Ovary (tissue), 3 donors: ENCODE measurements around the gene CASP9.

Source experiments
- POLR2A ChIP-seq: fragments of 450-650 bp; IDR thresholded peaks from one replicate; pipeline ENCODE4 v1.6.1; 2017; ENCODE audit warnings: antibody characterized with exemption, mild to moderate bottlenecking, moderate library complexity
- TF ChIP-seq, protein P1 (sequence below), 3 donors: fragments of 450-650 bp in 2 of 3; fragments of 200-600 bp in 1 of 3; IDR thresholded peaks; one replicate each; pipeline versions ENCODE4 v1.5.1 to v1.8.0; 2016 to 2022; ENCODE audit warnings: antibody characterized with exemption in 3 of 3, mild to moderate bottlenecking in 1 of 3
- donor health status: DM: no; HTN: no; CAD: no.

DNA sequence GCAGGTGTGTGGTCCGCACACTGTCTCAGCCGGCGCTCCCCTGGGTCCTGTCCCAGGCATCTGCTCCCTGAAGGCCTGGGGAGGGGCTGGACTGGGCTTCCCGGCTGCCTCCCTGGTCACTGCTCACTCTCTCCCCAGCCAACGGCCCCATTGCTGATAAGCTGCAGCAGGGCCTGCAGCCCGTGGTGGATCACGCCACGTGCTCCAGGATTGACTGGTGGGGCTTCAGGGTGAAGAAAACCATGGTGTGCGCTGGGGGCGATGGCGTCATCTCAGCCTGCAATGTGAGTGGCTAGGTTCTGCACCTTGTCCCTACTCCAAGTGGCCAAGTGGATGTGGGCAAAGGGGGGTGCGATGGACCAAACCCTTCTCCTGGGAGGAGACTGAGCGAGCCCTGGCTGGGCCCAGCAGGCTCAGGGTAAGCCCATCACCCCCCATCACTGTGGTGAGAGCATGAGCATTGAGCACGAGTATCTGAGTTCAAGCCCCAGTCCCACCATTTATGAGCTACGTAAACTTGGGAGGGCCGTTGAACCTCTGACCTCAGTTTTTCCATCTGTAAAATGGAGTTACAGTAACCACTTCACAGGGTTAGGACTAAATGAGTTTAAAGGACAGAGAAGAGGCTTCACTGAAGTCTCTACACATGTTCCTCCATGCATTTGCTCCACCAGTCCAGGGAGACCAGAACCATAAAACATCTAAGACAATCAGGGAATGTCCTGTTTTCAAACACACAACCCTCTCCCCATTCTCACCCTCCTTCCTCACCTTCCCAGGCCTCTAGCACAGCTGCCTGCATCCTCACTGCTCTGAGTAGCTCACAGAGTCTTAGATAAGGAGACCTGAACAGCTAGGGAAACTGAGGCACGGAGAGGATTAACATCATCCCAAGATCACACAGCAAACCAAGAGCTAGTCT lies 79.3 kb downstream of the CASP9 start:
- TF ChIP-seq, protein P1, sequence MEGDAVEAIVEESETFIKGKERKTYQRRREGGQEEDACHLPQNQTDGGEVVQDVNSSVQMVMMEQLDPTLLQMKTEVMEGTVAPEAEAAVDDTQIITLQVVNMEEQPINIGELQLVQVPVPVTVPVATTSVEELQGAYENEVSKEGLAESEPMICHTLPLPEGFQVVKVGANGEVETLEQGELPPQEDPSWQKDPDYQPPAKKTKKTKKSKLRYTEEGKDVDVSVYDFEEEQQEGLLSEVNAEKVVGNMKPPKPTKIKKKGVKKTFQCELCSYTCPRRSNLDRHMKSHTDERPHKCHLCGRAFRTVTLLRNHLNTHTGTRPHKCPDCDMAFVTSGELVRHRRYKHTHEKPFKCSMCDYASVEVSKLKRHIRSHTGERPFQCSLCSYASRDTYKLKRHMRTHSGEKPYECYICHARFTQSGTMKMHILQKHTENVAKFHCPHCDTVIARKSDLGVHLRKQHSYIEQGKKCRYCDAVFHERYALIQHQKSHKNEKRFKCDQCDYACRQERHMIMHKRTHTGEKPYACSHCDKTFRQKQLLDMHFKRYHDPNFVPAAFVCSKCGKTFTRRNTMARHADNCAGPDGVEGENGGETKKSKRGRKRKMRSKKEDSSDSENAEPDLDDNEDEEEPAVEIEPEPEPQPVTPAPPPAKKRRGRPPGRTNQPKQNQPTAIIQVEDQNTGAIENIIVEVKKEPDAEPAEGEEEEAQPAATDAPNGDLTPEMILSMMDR (IDR thresholded peaks at IDR 0.05), result no peak
- no peak for TF ChIP-seq POLR2A
